SU-DHL-6 (cell line): ENCODE data around the gene ASAP2.

ENCODE experiments used
- H2AFZ ChIP-seq: fragments of 200-600 bp; sonication (generic); 2 replicates; pipeline ENCODE4 v1.6.1; 2014; ENCODE audit warnings: low read depth, mild to moderate bottlenecking, moderate library complexity, mixed read lengths, antibody characterized with exemption, low read length; ENCODE audit not compliant: severe bottlenecking
- H3F3A ChIP-seq: fragments of 200-600 bp; shearing (Covaris generic); 2 replicates; pipeline ENCODE4 v1.6.0; 2016; ENCODE audit warnings: antibody characterized with exemption, mild to moderate bottlenecking; ENCODE audit not compliant: insufficient read depth
- H3K27ac ChIP-seq: fragments of 200-600 bp; sonication (generic); 2 replicates; pipeline ENCODE4 v1.5.1; 2016; ENCODE audit warnings: low read depth, mild to moderate bottlenecking, low read length, moderate library complexity, mixed read lengths
- H3K27me3 ChIP-seq: fragments of 200-600 bp; sonication (generic), shearing (Covaris generic); 2 replicates; pipeline ENCODE4 v1.6.0; 2014; ENCODE audit warnings: mild to moderate bottlenecking, low read length
- H3K36me3 ChIP-seq: fragments of 200-600 bp; sonication (generic); 2 replicates; pipeline ENCODE4 v1.6.1; 2014; ENCODE audit warnings: mild to moderate bottlenecking, low read length, mixed read lengths
- H3K4me2 ChIP-seq: fragments of 300-600, 200-600 bp; shearing (Covaris generic), sonication (generic); 2 replicates; pipeline ENCODE4 v1.6.0; 2014; ENCODE audit warnings: low read length, low read depth, mild to moderate bottlenecking; ENCODE audit not compliant: poor library complexity, severe bottlenecking
- H3K4me3 ChIP-seq: fragments of 200-600 bp; sonication (generic); 2 replicates; pipeline ENCODE4 v1.5.1; 2014; ENCODE audit warnings: antibody characterized with exemption, low read length, mild to moderate bottlenecking, mixed read lengths; ENCODE audit not compliant: insufficient read depth, poor library complexity, severe bottlenecking
- H3K79me2 ChIP-seq: fragments of 200-600 bp; sonication (generic); 2 replicates; pipeline ENCODE4 v1.6.1; 2014; ENCODE audit warnings: mild to moderate bottlenecking, low read length, moderate library complexity; ENCODE audit not compliant: insufficient read depth
- H3K9ac ChIP-seq: fragments of 200-600 bp; sonication (generic); 2 replicates; pipeline ENCODE4 v1.7.0; 2014; ENCODE audit warnings: mild to moderate bottlenecking, low read length
- H3K9me2 ChIP-seq: fragments of 200-600 bp; sonication (generic); replicated peaks from 2 replicates; pipeline ENCODE4 v1.6.1; 2014; ENCODE audit warnings: low read length; ENCODE audit not compliant: insufficient read depth
- H3K9me3 ChIP-seq: fragments of 200-600 bp; sonication (generic); 2 replicates; pipeline ENCODE4 v1.6.1; 2014; ENCODE audit warnings: low read length, mixed read lengths; ENCODE audit not compliant: insufficient read depth
- H4K20me1 ChIP-seq: fragments of 200-600 bp; sonication (generic); 2 replicates; pipeline ENCODE4 v1.6.1; 2014; ENCODE audit warnings: low read depth, mild to moderate bottlenecking, antibody characterized with exemption, low read length, moderate library complexity, mixed read lengths
- EZH2phosphoT487 ChIP-seq: fragments of 200-600 bp; sonication (generic), shearing (Covaris generic); conservative IDR thresholded peaks from 2 replicates; pipeline ENCODE4 v1.6.1; 2018; ENCODE audit warnings: mild to moderate bottlenecking, antibody characterized with exemption, low read length, moderate library complexity, mixed read lengths
- TF ChIP-seq, protein P1 (sequence below): fragments of 200-600 bp; sonication (generic); IDR thresholded peaks from one replicate; pipeline ENCODE4 v1.5.1; 2017; ENCODE audit warnings: antibody characterized with exemption, mild to moderate bottlenecking, low read length, moderate library complexity; ENCODE audit not compliant: insufficient read depth, poor library complexity, severe bottlenecking

The ASAP2 gene

DNA sequence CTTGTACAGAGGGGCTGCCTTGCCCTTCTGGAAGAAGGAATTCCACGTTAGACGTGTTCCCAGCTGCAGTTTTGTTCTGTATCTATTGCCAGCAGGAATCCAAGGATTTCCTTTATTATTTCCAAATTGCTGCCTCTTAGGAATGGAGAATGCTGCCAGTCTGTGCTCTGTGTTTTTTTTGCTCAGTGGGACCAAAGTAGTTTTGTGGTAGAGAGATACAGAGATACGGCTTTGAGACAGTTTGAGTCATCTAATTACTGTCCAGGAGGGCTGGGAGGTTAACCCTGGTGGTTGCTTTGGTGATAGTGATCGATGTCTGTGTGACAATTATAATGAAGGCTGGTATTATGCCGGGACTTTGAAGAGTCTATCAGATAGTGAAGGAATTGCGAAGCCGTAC lies 26.3 kb downstream of the ASAP2 start:
- no peak overlapping the region for H3K9ac ChIP-seq
- H3K27me3 ChIP-seq, result no peaks in the 10 kb centered on the region
- no peaks in the 10 kb centered on the region for H3K79me2 ChIP-seq
- H3K9me3 ChIP-seq, result no peaks in the 10 kb centered on the region
- no peak overlapping the region for H3K4me3 ChIP-seq
- H3K36me3 ChIP-seq, result no peaks in the 10 kb centered on the region
- no peak overlapping the region for H2AFZ ChIP-seq
- H3F3A ChIP-seq, result no peaks in the 10 kb centered on the region
- H3K9me2 ChIP-seq, result no peaks in the 10 kb centered on the region
- no peak for TF ChIP-seq EZH2phosphoT487
- TF ChIP-seq, protein P1, sequence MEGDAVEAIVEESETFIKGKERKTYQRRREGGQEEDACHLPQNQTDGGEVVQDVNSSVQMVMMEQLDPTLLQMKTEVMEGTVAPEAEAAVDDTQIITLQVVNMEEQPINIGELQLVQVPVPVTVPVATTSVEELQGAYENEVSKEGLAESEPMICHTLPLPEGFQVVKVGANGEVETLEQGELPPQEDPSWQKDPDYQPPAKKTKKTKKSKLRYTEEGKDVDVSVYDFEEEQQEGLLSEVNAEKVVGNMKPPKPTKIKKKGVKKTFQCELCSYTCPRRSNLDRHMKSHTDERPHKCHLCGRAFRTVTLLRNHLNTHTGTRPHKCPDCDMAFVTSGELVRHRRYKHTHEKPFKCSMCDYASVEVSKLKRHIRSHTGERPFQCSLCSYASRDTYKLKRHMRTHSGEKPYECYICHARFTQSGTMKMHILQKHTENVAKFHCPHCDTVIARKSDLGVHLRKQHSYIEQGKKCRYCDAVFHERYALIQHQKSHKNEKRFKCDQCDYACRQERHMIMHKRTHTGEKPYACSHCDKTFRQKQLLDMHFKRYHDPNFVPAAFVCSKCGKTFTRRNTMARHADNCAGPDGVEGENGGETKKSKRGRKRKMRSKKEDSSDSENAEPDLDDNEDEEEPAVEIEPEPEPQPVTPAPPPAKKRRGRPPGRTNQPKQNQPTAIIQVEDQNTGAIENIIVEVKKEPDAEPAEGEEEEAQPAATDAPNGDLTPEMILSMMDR, result no peak
- H4K20me1 ChIP-seq, result no peaks in the 10 kb centered on the region
- H3K4me2 ChIP-seq, result no peak overlapping the region
- H3K27ac ChIP-seq, result no peak overlapping the region

DNA sequence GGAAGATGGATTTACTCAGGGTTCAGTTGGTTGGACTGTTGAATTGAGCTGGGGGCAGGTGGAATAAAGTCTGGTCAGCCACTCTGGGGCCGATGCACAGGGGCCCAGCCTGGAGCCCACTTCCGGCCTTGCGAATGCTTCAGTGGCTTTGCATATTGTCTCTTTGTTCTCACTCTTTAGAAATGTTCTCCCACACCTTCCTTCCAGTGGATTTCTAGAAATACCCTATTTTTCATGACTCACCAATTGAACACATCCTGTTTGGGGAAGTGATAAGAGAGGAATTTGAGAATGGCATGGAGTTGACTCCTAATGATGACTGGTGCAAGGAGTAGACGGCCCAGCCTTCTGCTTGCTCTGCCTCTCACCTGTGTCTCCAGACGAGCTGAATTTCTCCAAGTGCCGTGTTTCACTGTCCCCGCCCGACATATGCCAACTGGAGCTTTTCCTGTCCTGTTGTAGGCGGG lies 28.1 kb downstream of the ASAP2 start:
- Histone ChIP-seq H3K9ac (no peak overlapping the region), H2AFZ (no peak overlapping the region), H3F3A (no peaks in the 10 kb centered on the region), H3K36me3 (no peaks in the 10 kb centered on the region), H3K79me2 (no peaks in the 10 kb centered on the region), H3K4me2 (no peak overlapping the region), H3K27ac (no peak overlapping the region), H3K27me3 (no peaks in the 10 kb centered on the region), H3K9me2 (no peaks in the 10 kb centered on the region), H3K4me3 (no peak overlapping the region), H4K20me1 (no peaks in the 10 kb centered on the region), H3K9me3 (no peaks in the 10 kb centered on the region)
- TF ChIP-seq EZH2phosphoT487, result no peak
- TF ChIP-seq, protein P1, result no peak

DNA sequence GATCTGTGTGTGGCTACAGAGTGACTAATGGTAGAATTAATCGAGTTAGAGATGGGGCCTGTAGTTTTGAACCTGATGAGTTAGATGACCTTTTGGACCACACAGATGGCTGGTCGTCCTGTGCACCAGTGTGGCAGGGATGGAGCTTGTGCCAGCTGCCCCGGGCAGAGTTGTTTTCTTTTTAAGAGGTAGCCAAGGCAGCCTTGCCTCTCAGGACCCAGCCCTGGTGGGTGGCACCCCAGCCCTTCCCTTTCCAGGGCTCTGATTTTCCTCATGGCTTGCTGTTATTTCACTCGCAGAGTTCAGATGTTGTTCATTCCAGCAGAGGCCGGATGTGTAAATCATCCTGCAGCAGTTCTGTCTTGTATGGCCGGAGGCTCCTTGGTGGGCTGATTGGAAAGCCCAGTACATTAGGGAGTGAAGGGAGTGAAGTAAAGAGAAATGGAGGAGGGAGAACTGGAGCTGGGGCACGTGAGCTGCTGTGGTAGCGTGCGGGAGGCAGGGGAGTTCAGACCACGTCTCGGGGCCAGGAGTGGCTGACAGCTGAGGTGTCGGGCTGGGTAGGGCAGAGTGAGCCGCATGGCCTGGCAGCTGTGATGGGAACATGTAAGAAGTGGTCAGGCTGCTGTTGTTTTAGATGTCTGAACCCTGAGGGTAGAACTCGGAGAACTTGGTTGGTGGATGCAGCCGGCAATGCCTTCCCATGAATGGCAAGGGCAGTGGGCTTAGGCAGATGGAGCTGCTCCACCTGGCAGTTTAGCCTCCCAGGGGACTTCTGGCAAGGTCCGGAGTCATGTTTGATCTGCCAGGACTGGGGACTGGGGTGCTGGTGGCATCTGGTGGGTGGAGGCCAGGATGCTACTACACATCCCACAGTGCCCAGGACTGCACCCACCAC lies 28.8 kb downstream of the ASAP2 start:
- Histone ChIP-seq H4K20me1 (no peaks in the 10 kb centered on the region), H3K4me3 (no peak overlapping the region), H3K4me2 (no peak overlapping the region), H3K36me3 (no peaks in the 10 kb centered on the region), H2AFZ (no peak overlapping the region), H3K9me2 (no peaks in the 10 kb centered on the region), H3K9ac (no peak overlapping the region), H3K79me2 (no peaks in the 10 kb centered on the region), H3K27me3 (no peaks in the 10 kb centered on the region), H3K9me3 (no peaks in the 10 kb centered on the region), H3F3A (no peaks in the 10 kb centered on the region), H3K27ac (no peak overlapping the region)
- no peak for TF ChIP-seq EZH2phosphoT487
- TF ChIP-seq, protein P1, result no peak
